Activated naive CD8-positive, alpha-beta T cell treated with anti-CD3 and anti-CD28 coated beads, Interleukin-2, amount 50 U/mL, for 24 hours (primary cell): ENCODE measurements around the gene TEAD2.
"Not testable (repeated sequence)": the region's sequence is repeated elsewhere in the genome, so short reads cannot be mapped to it uniquely, and the experiment has no call there.

ENCODE experiments used
- ATAC-seq: fragments of 150-1000 bp; cut with Tn5 transposase; one replicate; pipeline ENCODE4 v1.10.0; 2021
- DNase-seq: peaks from one replicate; pipeline ENCODE4 v3.0.0; 2021
- H3K27ac Mint-ChIP-seq: one replicate; pipeline ENCODE4 v1.8.0; 2021; ENCODE audit warnings: mild to moderate bottlenecking, mixed read lengths
- H3K27me3 Mint-ChIP-seq: one replicate; pipeline ENCODE4 v1.8.0; 2021; ENCODE audit warnings: mixed read lengths
- H3K36me3 Mint-ChIP-seq: one replicate; pipeline ENCODE4 v1.8.0; 2021; ENCODE audit warnings: low read depth, mixed read lengths
- H3K4me1 Mint-ChIP-seq: one replicate; pipeline ENCODE4 v1.8.0; 2021; ENCODE audit warnings: mixed read lengths
- H3K4me3 Mint-ChIP-seq: one replicate; pipeline ENCODE4 v1.8.0; 2021; ENCODE audit warnings: mild to moderate bottlenecking, moderate library complexity, mixed read lengths
- H3K9me3 Mint-ChIP-seq: one replicate; pipeline ENCODE4 v1.8.0; 2021; ENCODE audit warnings: mixed read lengths

The TEAD2 gene

GRCh38 chr19:49335071-49335783, 27.0 kb downstream of the TEAD2 start, which contains the start of gene CD37:
CD37 (plus strand) TSS chr19:49335406; CDS start chr19:49335541, 135 bp downstream.
- H3K27me3 Mint-ChIP-seq = no peaks in the 10 kb centered on the region
- peak within 1 kb of the TSS; percentile 91 for H3K4me3 Mint-ChIP-seq
- H3K36me3 Mint-ChIP-seq = peaks cover 31% of the 10 kb centered on the region
- ATAC-seq = peak; percentile 26
- DNase-seq = peak; percentile 58
- H3K9me3 Mint-ChIP-seq = no peaks in the 10 kb centered on the region
- H3K27ac Mint-ChIP-seq = peak within 1 kb of the TSS; percentile 91
- peaks cover 77% of the 10 kb centered on the region for H3K4me1 Mint-ChIP-seq

GRCh38 chr19:49333811-49334288, 28.4 kb downstream of the TEAD2 start:
- H3K4me3 Mint-ChIP-seq = peak overlapping the region; percentile 91
- no peaks in the 10 kb centered on the region for H3K27me3 Mint-ChIP-seq
- H3K36me3 Mint-ChIP-seq = peaks cover 28% of the 10 kb centered on the region
- H3K9me3 Mint-ChIP-seq = no peaks in the 10 kb centered on the region
- peak overlapping the region; percentile 91 for H3K27ac Mint-ChIP-seq
- ATAC-seq (peak; percentile 75), DNase-seq (peak; percentile 73)
- peaks cover 83% of the 10 kb centered on the region for H3K4me1 Mint-ChIP-seq

GRCh38 chr19:49333418-49333805, 28.8 kb downstream of the TEAD2 start:
- H3K4me3 Mint-ChIP-seq = peak overlapping the region; percentile 91
- no peak for DNase-seq
- H3K27ac Mint-ChIP-seq = peak overlapping the region; percentile 91
- peaks cover 23% of the 10 kb centered on the region for H3K36me3 Mint-ChIP-seq
- no peak for ATAC-seq
- H3K27me3 Mint-ChIP-seq = no peaks in the 10 kb centered on the region
- peaks cover 83% of the 10 kb centered on the region for H3K4me1 Mint-ChIP-seq
- no peaks in the 10 kb centered on the region for H3K9me3 Mint-ChIP-seq

- not testable (repeated sequence) for H3K9me3 Mint-ChIP-seq, H3K27me3 Mint-ChIP-seq, DNase-seq, ATAC-seq
- Mint-ChIP-seq H3K4me1 (peaks cover 84% of the 10 kb centered on the region), H3K27ac (peak overlapping the region; percentile 91), H3K36me3 (peaks cover 18% of the 10 kb centered on the region), H3K4me3 (peak overlapping the region; percentile 91)
Measured at GRCh38 chr19:49332691-49333417, 29.4 kb downstream of the TEAD2 start.

- Mint-ChIP-seq H3K27ac (peak overlapping the region; percentile 72), H3K27me3 (no peaks in the 10 kb centered on the region), H3K4me3 (peak overlapping the region; percentile 8), H3K4me1 (peaks cover 81% of the 10 kb centered on the region), H3K9me3 (no peaks in the 10 kb centered on the region), H3K36me3 (peaks cover 15% of the 10 kb centered on the region)
- ATAC-seq (peak; percentile 76), DNase-seq (peak; percentile 51)
Measured at GRCh38 chr19:49331616-49332055, 30.6 kb downstream of the TEAD2 start.

- H3K27me3 Mint-ChIP-seq, ATAC-seq, DNase-seq, H3K9me3 Mint-ChIP-seq: not testable (repeated sequence)
- peak overlapping the region; percentile 8 for H3K4me3 Mint-ChIP-seq
- peaks cover 12% of the 10 kb centered on the region for H3K36me3 Mint-ChIP-seq
- peaks cover 80% of the 10 kb centered on the region for H3K4me1 Mint-ChIP-seq
- peak overlapping the region; percentile 72 for H3K27ac Mint-ChIP-seq
Measured at GRCh38 chr19:49331187-49331586, 31.0 kb downstream of the TEAD2 start.

- Mint-ChIP-seq H3K9me3 (no peaks in the 10 kb centered on the region), H3K4me1 (peaks cover 72% of the 10 kb centered on the region), H3K27ac (peak overlapping the region; percentile 80), H3K27me3 (no peaks in the 10 kb centered on the region), H3K4me3 (no peak overlapping the region), H3K36me3 (peaks cover 12% of the 10 kb centered on the region)
- ATAC-seq (no peak), DNase-seq (no peak)
Measured at GRCh38 chr19:49328741-49329140, 33.5 kb downstream of the TEAD2 start.

- DNase-seq (peak; percentile 56), ATAC-seq (peak; percentile 29)
- peak overlapping the region; percentile 80 for H3K27ac Mint-ChIP-seq
- H3K36me3 Mint-ChIP-seq = peaks cover 12% of the 10 kb centered on the region
- H3K27me3 Mint-ChIP-seq = no peaks in the 10 kb centered on the region
- H3K9me3 Mint-ChIP-seq = no peaks in the 10 kb centered on the region
- no peak overlapping the region for H3K4me3 Mint-ChIP-seq
- peaks cover 65% of the 10 kb centered on the region for H3K4me1 Mint-ChIP-seq
Measured at GRCh38 chr19:49327878-49328544, 34.2 kb downstream of the TEAD2 start.

- Mint-ChIP-seq H3K27ac (peak overlapping the region; percentile 74), H3K4me3 (peak overlapping the region; percentile 1), H3K4me1 (peaks cover 47% of the 10 kb centered on the region), H3K27me3 (no peaks in the 10 kb centered on the region), H3K36me3 (peaks cover 17% of the 10 kb centered on the region), H3K9me3 (no peaks in the 10 kb centered on the region)
- DNase-seq (no peak), ATAC-seq (no peak)
Measured at GRCh38 chr19:49326165-49326704, 36.0 kb downstream of the TEAD2 start.

GRCh38 chr19:49325756-49326155, 36.5 kb downstream of the TEAD2 start:
- Mint-ChIP-seq H3K4me1 (peaks cover 43% of the 10 kb centered on the region), H3K36me3 (peaks cover 14% of the 10 kb centered on the region)
- not testable (repeated sequence) for H3K4me3 Mint-ChIP-seq, H3K27me3 Mint-ChIP-seq, H3K27ac Mint-ChIP-seq, DNase-seq, H3K9me3 Mint-ChIP-seq, ATAC-seq

GRCh38 chr19:49324801-49325576, 37.2 kb downstream of the TEAD2 start, which contains the start of gene SLC6A16:
SLC6A16 (minus strand) TSS chr19:49325191; CDS start chr19:49311347, 13,844 bp downstream.
- H3K36me3 Mint-ChIP-seq = peaks cover 10% of the 10 kb centered on the region
- peak within 1 kb of the TSS; percentile 1 for H3K4me3 Mint-ChIP-seq
- peak within 1 kb of the TSS; percentile 74 for H3K27ac Mint-ChIP-seq
- no peaks in the 10 kb centered on the region for H3K9me3 Mint-ChIP-seq
- DNase-seq (no peak), ATAC-seq (no peak)
- H3K27me3 Mint-ChIP-seq = no peaks in the 10 kb centered on the region
- peaks cover 37% of the 10 kb centered on the region for H3K4me1 Mint-ChIP-seq

- Mint-ChIP-seq H3K4me1 (peaks cover 4% of the 10 kb centered on the region), H3K27me3 (no peaks in the 10 kb centered on the region), H3K9me3 (peaks cover 10% of the 10 kb centered on the region), H3K27ac (no peak overlapping the region), H3K36me3 (peaks cover 18% of the 10 kb centered on the region), H3K4me3 (no peak overlapping the region)
- DNase-seq (no peak), ATAC-seq (no peak)
Measured at GRCh38 chr19:49318296-49318695, 43.9 kb downstream of the TEAD2 start.

GRCh38 chr19:49316284-49316683, 45.9 kb downstream of the TEAD2 start:
- no peaks in the 10 kb centered on the region for H3K27me3 Mint-ChIP-seq
- peaks cover 14% of the 10 kb centered on the region for H3K36me3 Mint-ChIP-seq
- H3K27ac Mint-ChIP-seq = no peak overlapping the region

More at GRCh38 chr19:49316284-49316683, 45.9 kb downstream of the TEAD2 start:
- DNase-seq (no peak), ATAC-seq (no peak)
- Mint-ChIP-seq H3K4me1 (peaks cover 4% of the 10 kb centered on the region), H3K4me3 (no peak overlapping the region), H3K9me3 (peaks cover 10% of the 10 kb centered on the region)
